ENCODE measurements around the gene PARM1.

The PARM1 gene

DNA sequence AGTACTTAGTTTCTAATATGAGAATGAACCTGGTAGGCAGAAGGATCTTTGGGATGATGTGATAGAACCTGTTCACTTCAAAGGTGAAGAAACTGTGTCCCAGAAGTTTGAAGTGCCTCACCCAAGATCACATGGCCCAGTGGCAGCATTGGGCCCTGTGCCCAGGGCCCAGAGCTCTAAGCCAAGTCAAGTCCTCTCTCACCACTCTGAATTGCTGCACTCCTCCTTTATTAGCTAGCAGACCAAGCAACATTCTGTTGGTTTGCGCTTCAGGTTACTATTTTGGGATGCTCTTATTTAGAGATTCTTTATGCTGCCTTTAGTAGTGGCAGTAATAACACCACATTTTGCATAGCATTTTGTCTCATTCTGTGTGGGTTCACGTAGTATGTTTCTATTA, 82.7 kb downstream of the PARM1 start:
- no peak for DNase-seq (ENCODE audit: low read depth, low spot score)
- in situ Hi-C loops (cut with HindIII; ENCODE audit: low sequenced_read_pairs) = no loop called here
- no peak overlapping the region for H3K4me3 ChIP-seq (ENCODE audit: low read depth, low read length)
- TF ChIP-seq, protein P1, sequence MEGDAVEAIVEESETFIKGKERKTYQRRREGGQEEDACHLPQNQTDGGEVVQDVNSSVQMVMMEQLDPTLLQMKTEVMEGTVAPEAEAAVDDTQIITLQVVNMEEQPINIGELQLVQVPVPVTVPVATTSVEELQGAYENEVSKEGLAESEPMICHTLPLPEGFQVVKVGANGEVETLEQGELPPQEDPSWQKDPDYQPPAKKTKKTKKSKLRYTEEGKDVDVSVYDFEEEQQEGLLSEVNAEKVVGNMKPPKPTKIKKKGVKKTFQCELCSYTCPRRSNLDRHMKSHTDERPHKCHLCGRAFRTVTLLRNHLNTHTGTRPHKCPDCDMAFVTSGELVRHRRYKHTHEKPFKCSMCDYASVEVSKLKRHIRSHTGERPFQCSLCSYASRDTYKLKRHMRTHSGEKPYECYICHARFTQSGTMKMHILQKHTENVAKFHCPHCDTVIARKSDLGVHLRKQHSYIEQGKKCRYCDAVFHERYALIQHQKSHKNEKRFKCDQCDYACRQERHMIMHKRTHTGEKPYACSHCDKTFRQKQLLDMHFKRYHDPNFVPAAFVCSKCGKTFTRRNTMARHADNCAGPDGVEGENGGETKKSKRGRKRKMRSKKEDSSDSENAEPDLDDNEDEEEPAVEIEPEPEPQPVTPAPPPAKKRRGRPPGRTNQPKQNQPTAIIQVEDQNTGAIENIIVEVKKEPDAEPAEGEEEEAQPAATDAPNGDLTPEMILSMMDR (IDR thresholded peaks at IDR 0.05; ENCODE audit: low read depth, low read length) = no peak

DNA sequence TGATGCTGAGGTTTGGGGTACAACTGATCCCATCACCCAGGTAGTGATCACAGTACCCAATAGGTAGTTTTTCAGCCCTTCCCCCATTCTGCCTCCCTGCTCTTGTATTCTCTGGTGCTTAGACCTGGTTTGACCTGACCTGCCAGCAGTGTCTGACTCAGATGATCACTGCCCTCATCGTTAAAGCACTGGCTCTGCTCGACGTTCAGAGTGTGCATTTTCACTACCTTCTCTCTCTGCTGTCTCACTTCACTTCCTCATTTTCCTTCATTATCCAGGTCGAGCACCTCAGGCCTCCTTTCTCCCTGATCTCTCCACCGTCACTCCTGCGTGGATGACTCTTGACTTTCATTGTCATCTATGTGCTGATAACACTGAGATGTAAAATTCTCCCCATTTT, 83.6 kb downstream of the PARM1 start:
- no peak overlapping the region for H3K4me3 ChIP-seq (ENCODE audit: low read depth, low read length)
- in situ Hi-C loops (cut with HindIII; ENCODE audit: low sequenced_read_pairs) = no loop called here
- TF ChIP-seq, protein P1 (IDR thresholded peaks at IDR 0.05; ENCODE audit: low read depth, low read length) = no peak
- DNase-seq (ENCODE audit: low read depth, low spot score) = no peak

DNA sequence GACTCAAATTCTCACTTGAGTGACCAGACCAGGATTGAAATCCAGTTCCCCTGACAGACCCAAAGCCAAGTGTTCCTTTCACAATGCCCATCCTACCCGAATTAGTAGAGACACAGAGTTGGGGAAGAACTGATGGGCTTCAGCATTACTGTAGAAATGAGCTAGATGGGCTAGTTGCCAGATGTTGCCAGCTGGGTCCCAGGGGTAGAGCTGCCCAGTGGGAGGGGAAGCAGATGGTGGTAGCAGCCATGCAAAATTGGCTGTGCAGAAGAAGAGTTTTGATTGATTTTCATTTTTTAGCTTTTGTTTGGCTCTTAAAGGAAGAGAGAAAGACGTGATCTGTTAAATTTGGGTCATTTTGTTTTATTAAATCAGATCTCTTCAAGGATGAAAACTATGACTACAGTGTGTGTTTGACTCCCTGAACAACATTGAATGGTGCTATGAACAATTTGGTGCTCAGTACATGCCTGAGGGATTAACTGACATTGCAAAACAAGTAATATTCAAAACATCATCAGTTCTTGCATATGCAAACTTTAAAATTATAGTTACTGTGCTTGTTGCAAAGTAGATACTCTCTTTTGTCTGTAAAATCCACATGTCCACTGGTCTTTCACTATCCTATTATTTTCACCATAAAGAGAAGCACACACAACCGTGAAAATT, 86.0 kb downstream of the PARM1 start:
- TF ChIP-seq, protein P1 (IDR thresholded peaks at IDR 0.05; ENCODE audit: low read depth, low read length) = no peak
- no peak overlapping the region for H3K4me3 ChIP-seq (ENCODE audit: low read depth, low read length)
- no peak for DNase-seq (ENCODE audit: low read depth, low spot score)
- in situ Hi-C loops (cut with HindIII; ENCODE audit: low sequenced_read_pairs) = no loop called here

DNA sequence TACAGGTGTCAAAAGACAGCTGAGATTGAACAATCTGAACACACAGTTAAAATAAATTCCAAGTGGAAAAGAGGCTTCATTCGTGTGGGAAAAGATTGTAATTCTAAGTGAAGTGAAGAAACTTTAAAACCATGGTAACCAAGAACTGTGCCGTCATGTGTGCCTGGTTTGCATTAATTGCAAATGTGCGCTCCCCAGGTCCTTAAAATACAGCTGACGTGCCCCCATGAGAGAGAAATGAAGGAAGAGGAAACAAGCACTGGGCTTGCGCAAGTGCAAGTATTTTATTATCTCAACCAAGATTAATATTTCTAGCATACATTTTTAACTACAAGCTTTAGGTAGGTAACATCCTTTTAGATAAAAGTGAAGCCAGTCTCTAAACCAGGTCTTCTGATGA, 92.5 kb downstream of the PARM1 start:
- no peak overlapping the region for H3K4me3 ChIP-seq (ENCODE audit: low read depth, low read length)
- DNase-seq (ENCODE audit: low read depth, low spot score) = no peak
- in situ Hi-C loops (cut with HindIII; ENCODE audit: low sequenced_read_pairs) = no loop called here
- TF ChIP-seq, protein P1 (IDR thresholded peaks at IDR 0.05; ENCODE audit: low read depth, low read length) = no peak

DNA sequence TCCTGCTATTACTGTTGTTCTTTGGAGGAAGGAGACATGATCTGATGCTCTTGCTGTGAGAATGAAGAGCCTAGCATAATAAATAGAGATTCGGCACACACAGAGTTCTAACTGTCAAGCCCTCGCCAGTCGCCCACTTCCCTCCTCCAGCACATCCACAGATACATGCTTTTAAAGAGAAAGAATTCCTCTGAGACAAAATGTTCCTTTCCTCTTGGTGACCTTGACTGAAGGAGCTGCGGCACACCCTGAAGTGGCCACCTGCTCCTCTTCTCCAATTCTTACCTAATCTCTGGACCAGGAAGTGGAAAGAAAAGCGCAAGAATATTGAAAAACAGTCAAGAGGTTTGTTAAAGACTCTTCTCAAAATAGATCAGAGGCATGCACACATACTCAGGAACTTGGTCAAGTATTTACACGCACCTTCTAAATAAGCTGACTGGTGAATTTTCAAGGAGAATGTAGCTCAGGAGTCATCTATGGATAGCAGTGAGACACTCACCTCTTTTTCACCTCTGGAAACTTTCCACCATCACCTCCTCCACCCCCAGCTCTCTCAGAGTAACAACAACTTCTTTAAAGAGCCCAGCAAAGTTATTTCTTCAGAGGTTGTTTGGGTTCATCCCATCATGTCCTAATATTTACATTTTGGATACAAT, 95.4 kb downstream of the PARM1 start:
- no peak overlapping the region for H3K4me3 ChIP-seq (ENCODE audit: low read depth, low read length)
- TF ChIP-seq, protein P1 (IDR thresholded peaks at IDR 0.05; ENCODE audit: low read depth, low read length) = no peak
- in situ Hi-C loops (cut with HindIII; ENCODE audit: low sequenced_read_pairs) = no loop called here
- no peak for DNase-seq (ENCODE audit: low read depth, low spot score)

DNA sequence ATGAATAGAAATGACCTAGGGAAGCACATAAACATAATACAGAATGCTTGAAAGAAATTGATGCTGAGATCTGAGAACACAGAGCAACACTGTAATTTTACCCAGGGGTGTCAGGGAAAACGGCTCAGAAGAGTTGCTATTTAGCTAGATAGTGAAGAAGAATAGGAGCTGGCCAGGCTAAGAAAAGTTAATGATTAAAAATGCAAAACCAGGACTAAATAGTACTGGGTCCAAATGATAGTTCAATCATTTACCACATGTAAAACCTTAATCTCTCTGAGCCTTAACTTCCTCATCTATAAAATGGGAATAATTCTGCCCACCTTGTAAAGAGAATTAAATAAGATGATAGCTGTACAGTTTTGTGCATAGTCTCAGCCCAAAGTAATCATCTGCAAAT, 97.1 kb downstream of the PARM1 start:
- TF ChIP-seq, protein P1 (IDR thresholded peaks at IDR 0.05; ENCODE audit: low read depth, low read length) = no peak
- in situ Hi-C loops (cut with HindIII; ENCODE audit: low sequenced_read_pairs) = no loop called here
- H3K4me3 ChIP-seq (ENCODE audit: low read depth, low read length) = no peak overlapping the region
- no peak for DNase-seq (ENCODE audit: low read depth, low spot score)

Measured in astrocyte of the spinal cord (primary cell).